ENCODE data around the gene PSMD5. TPM values are rescaled to one million over a fixed set of nuclear protein-coding genes. Genes with fewer than 3 reads are reported as not detected.

PSMD5 gene
- total and polyA plus RNA-seq, 8 donors, result 14.8 to 39.1 (median 21.2) TPM

DNA sequence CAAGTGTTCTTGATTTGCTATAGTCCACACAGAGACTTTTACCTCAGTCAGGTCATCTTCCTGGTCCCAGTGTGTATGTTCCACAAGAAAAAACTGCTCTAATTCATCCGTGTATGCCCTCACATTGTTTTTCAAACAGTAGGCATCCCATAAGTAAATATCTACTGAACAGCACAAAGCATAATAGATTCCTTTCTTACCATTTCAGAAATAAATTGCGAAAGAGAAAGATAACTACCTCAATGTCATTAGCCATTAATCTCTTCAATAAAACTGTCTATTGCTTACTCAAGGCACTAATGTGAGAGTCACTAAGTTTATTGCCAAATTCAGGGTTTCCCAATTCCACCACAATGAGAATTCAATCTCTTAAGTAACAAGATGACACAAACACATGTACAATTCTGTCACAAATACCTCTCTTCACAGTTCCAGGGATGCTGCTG, 59.1 kb downstream of the PSMD5 start:
- Histone ChIP-seq H3K27me3 (no peaks in the 10 kb centered on the region), H3K36me3 (peaks cover 3 to 58% (median 56%) of the 10 kb centered on the region in 4 donors), H3K9me3 (no peaks in the 10 kb centered on the region), H3K27ac (peak overlapping the region in 2 of 5 donors; percentile 18 to 53), H3K4me1 (peaks cover 5 to 80% (median 43%) of the 10 kb centered on the region in 4 donors), H3K4me3 (no peak overlapping the region)
- WGBS, 5 donors, result 35 to 53% (median 39%) methylated on average over 2 of the region's 2 CpGs
- intact Hi-C loops (cut with DNase I; ENCODE audit: low total_unique reads), result no loop called here
- DNase-seq, result no peak
- TF ChIP-seq POLR2AphosphoS5 (IDR thresholded peaks at IDR 0.05) (peak in 1 of 3 donors; percentile 25), POLR2A (IDR thresholded peaks at IDR 0.05) (no peak)

DNA sequence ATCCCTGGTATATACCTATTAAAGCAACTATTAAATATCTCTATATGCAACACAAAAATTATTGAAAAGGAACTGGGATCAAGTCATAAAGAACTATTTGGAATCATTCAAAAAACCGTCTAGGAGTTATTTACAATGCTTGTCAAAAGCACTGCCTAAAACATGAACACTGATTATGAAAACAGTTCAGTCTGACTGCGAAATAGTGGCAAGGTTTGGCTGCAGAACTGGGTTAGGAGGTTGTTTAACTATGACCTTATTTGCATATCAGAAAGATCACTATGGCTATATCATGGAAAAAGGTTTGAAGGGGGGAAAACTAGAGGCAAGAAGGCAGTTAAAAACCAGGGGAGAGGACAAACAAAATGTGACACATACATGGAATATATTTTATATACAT, 61.5 kb downstream of the PSMD5 start:
- peaks cover 20 to 59% (median 57%) of the 10 kb centered on the region in 4 donors for H3K36me3 ChIP-seq
- H3K27me3 ChIP-seq, result no peaks in the 10 kb centered on the region
- intact Hi-C loops (cut with DNase I; ENCODE audit: low total_unique reads), result no loop called here
- peaks cover 8 to 62% (median 27%) of the 10 kb centered on the region in 4 donors for H3K4me1 ChIP-seq
- DNase-seq, result no peak
- H3K27ac ChIP-seq, result no peak overlapping the region
- 28 to 67% (median 39%) methylated on average over 2 of the region's 2 CpGs for WGBS, 5 donors
- TF ChIP-seq, protein P1, sequence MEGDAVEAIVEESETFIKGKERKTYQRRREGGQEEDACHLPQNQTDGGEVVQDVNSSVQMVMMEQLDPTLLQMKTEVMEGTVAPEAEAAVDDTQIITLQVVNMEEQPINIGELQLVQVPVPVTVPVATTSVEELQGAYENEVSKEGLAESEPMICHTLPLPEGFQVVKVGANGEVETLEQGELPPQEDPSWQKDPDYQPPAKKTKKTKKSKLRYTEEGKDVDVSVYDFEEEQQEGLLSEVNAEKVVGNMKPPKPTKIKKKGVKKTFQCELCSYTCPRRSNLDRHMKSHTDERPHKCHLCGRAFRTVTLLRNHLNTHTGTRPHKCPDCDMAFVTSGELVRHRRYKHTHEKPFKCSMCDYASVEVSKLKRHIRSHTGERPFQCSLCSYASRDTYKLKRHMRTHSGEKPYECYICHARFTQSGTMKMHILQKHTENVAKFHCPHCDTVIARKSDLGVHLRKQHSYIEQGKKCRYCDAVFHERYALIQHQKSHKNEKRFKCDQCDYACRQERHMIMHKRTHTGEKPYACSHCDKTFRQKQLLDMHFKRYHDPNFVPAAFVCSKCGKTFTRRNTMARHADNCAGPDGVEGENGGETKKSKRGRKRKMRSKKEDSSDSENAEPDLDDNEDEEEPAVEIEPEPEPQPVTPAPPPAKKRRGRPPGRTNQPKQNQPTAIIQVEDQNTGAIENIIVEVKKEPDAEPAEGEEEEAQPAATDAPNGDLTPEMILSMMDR (IDR thresholded peaks at IDR 0.05), result no peak
- TF ChIP-seq POLR2A (IDR thresholded peaks at IDR 0.05) (no peak), POLR2AphosphoS5 (IDR thresholded peaks at IDR 0.05) (no peak), EP300 (IDR thresholded peaks at IDR 0.05) (no peak)
- no peaks in the 10 kb centered on the region for H3K9me3 ChIP-seq
- H3K4me3 ChIP-seq, result no peak overlapping the region

DNA sequence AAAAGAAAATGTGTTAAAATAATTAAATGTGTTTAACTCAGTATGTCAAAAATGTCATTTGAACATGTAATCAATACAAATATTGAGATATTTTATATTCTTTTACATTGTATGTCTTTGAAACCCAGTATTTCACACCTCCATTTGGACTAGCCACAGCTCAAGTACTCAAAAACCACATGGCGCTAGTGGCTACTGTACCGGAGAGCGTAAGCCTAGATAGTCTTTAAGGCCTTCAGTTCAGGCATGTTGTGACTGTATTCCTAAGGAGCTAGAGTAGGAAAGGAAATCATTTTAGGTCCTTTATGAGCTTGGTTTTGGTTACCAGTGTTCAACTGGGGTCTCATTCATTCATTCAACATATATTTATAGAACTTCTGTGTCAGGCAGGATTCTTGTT, 62.4 kb downstream of the PSMD5 start:
- intact Hi-C loops (cut with DNase I; ENCODE audit: low total_unique reads), result no loop called here
- no peak overlapping the region for H3K27ac ChIP-seq
- peaks cover 8 to 55% (median 27%) of the 10 kb centered on the region in 4 donors for H3K4me1 ChIP-seq
- 93 to 99% (median 96%) methylated on average over 3 of the region's 3 CpGs for WGBS, 5 donors
- TF ChIP-seq POLR2AphosphoS5 (IDR thresholded peaks at IDR 0.05) (no peak), EP300 (IDR thresholded peaks at IDR 0.05) (no peak), POLR2A (IDR thresholded peaks at IDR 0.05) (no peak)
- TF ChIP-seq, protein P1 (IDR thresholded peaks at IDR 0.05), result no peak
- no peaks in the 10 kb centered on the region for H3K27me3 ChIP-seq
- no peak overlapping the region for H3K4me3 ChIP-seq
- DNase-seq, result no peak
- H3K9me3 ChIP-seq, result no peaks in the 10 kb centered on the region
- peaks cover 27 to 60% (median 57%) of the 10 kb centered on the region in 4 donors for H3K36me3 ChIP-seq

DNA sequence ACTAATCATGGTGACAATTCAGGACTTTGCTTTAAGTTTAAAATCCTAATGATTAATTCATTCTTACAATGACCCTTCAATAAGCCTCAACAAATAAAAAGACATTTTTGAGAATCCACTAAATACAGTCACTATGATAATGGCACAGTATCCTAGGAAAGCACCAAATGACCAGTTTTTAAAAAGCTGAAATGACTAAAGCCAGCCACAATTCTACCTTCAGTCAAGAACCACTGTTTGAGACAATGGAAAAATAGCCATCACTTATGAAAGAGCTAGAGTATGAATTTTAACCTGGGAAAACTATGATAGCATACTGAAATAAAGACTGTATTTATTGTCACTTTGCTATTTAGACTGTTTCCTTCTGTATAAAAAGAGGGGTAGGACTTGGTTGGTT, 63.5 kb downstream of the PSMD5 start:
- TF ChIP-seq POLR2A (IDR thresholded peaks at IDR 0.05) (no peak), EP300 (IDR thresholded peaks at IDR 0.05) (no peak), POLR2AphosphoS5 (IDR thresholded peaks at IDR 0.05) (no peak)
- TF ChIP-seq, protein P1 (IDR thresholded peaks at IDR 0.05), result no peak
- Histone ChIP-seq H3K4me1 (peaks cover 8 to 44% (median 26%) of the 10 kb centered on the region in 4 donors), H3K36me3 (peaks cover 29 to 62% (median 58%) of the 10 kb centered on the region in 4 donors), H3K4me3 (no peak overlapping the region), H3K27me3 (no peaks in the 10 kb centered on the region), H3K27ac (peak overlapping the region in 2 of 5 donors; percentile 26 to 43), H3K9me3 (no peaks in the 10 kb centered on the region)
- DNase-seq, result no peak
- intact Hi-C loops (cut with DNase I; ENCODE audit: low total_unique reads), result no loop called here

DNA sequence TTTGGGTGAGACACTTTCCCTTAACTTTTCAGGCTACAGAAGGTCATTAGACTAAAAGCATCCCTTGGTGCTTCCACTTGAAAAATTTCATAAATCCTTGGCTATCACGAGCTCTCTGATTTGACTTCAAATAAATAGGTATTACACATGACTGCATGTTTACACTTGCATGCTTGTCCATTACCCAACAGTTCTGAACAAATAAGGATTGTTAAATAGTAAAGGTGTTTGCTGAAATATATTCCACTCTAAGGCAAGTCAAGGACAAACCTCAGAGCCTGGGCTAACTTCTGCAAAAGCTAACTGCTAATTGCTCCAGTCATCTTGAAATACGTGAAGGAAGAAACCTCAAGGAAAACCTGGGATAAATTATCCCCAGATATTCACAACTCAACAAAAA, 64.0 kb downstream of the PSMD5 start:
- Histone ChIP-seq H3K36me3 (peaks cover 30 to 65% (median 60%) of the 10 kb centered on the region in 4 donors), H3K4me1 (peaks cover 8 to 39% (median 24%) of the 10 kb centered on the region in 4 donors), H3K27me3 (no peaks in the 10 kb centered on the region), H3K27ac (peak overlapping the region in 4 of 5 donors; percentile 2 to 57 (median 34)), H3K9me3 (no peaks in the 10 kb centered on the region), H3K4me3 (no peak overlapping the region)
- intact Hi-C loops (cut with DNase I; ENCODE audit: low total_unique reads), result no loop called here
- DNase-seq, result peak in 1 of 2 donors; percentile 37
- 27 to 61% (median 48%) methylated on average over 2 of the region's 2 CpGs for WGBS, 5 donors
- TF ChIP-seq, protein P1 (IDR thresholded peaks at IDR 0.05), result no peak
- TF ChIP-seq POLR2AphosphoS5 (IDR thresholded peaks at IDR 0.05) (peak in 1 of 3 donors; percentile 27), POLR2A (IDR thresholded peaks at IDR 0.05) (no peak), EP300 (IDR thresholded peaks at IDR 0.05) (no peak)
